ENCODE measurements around the gene SERINC3.

The SERINC3 gene

DNA sequence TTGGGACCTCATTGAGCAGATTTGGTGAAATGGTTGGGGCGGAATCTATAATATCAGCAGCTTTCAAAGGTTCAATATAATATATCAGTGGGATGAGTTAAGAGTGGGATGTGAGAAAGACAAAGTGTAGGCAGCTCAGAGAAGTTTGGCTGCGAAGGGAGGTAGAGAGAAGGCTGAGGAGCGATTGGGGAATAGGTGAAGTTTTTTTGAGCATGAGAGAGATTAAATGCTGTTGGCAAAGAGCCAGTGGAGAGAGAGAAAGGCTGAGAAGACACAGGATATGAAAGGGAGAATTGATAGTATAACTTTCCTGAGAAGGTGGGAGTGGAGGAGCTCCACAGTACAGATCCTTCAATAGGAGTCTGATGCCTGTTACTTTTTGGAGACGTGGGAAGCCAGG, 12.1 kb upstream of the SERINC3 start:
- in situ Hi-C loops (cut with MboI; ENCODE audit: low sequenced_read_pairs) = no loop called here

DNA sequence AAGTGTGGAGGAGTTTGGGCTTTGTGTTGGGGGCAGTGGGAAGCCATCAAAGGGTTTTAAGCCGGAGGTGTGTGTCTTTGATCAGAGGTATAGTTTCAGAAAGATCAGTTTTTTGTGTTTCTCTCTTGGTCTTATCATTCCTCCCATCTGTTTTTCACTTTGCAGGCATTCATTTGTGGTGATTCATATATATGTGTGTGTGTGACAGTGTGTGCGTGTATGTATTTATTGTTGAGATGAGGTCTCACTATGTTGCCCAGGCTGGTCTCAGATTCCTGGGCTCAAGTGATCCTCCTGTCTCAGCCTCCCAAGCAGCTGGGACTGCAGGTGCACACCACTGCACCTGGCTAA, 11.1 kb upstream of the SERINC3 start:
- in situ Hi-C loops (cut with MboI; ENCODE audit: low sequenced_read_pairs) = no loop called here

DNA sequence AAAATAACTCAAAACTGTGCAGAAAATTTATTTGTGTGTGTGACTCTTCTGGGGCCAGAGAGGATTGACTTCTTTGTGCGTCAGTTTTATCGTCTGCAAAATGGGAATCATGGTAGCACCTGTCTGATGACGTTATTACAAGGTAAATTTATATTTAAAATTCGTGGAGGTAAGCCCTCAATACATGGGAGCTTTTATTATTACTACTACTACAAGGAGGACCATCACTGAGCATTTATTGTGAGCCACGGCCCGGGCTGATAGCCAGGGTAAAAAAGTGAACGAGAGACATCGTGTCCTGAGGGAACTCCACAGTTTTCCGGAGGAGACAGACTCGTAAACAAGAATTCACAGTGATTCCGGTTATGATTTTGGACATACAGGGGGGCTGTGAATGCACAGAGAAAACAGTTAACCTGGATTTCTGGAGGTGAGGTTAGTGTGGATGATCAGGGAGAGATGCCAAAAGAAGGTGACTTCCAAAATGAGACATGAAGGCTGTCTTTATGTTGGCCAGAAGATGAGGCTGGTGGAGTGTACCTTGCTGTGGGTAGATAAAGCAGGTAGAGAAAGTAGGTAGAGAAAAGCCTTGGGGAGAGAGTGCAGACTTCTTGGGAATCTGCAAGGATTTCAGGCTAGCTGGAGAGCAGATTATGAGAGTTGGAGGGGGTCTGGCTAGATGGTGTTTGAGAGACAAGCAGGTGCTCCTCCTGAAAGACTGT, 10.6 kb upstream of the SERINC3 start:
- in situ Hi-C loops (cut with MboI; ENCODE audit: low sequenced_read_pairs) = no loop called here

DNA sequence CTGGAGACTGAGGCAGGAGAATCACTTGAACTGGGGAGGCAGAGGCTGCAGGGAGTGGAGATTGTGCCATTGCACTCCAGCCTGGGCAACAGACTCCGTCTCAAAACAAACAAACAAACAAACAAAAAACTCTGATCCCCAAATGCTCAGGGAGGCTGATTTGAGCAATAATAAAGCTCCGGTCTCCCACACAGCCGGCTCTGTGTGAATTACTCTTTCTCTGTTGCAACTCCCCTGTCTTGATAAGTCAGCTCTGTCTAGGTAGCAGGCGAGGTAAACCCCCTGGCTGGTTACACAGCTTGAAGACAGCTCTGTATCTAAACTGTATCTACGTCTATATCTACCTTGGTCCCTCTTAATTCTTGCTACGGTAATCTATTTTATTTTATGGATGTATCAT, 6.4 kb upstream of the SERINC3 start:
- in situ Hi-C loops (cut with MboI; ENCODE audit: low sequenced_read_pairs) = no loop called here

DNA sequence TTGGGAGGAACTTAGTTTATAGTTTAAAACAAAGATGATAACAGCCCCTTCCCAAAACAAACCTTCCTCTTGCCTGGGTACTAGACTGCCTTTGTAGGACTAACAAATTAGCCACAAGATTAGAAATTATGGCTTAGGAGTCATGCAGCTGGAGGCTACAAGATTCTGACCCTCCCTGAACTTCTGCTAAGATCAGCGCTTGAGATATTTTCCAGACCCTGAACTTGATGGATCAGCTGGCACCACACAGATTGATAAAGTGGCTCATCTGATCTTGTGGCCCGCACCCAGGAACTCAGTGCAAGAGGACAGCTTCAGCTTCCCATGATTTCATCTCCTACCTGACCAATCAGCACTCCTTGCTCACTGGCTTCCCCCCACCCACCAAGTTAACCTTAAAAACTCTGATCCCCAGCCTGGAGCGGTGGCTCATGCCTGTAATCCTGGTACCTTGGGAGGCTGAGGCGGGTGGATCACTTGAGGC, 5.9 kb upstream of the SERINC3 start:
- in situ Hi-C loops (cut with MboI; ENCODE audit: low sequenced_read_pairs) = no loop called here

DNA sequence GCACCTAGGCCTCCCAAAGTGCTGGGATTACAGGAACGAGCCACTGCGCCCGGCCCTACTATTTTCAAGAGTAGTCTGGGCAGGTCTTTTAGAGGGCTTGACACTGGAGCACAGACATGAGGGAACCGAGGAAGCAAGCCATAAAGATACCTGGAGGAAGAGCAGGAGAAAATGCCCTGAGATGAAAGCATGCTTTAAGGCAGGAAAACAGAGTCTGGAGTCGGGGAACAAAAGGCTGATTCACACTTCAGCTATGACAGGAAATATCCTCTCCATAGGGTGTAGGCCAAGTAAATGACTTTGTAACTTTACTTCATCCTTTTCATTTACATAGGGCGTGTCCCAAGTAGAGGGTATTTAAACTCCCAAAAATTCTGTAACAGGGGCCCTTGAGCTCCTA, 4.3 kb upstream of the SERINC3 start:
- in situ Hi-C loops (cut with MboI; ENCODE audit: low sequenced_read_pairs) = no loop called here

DNA sequence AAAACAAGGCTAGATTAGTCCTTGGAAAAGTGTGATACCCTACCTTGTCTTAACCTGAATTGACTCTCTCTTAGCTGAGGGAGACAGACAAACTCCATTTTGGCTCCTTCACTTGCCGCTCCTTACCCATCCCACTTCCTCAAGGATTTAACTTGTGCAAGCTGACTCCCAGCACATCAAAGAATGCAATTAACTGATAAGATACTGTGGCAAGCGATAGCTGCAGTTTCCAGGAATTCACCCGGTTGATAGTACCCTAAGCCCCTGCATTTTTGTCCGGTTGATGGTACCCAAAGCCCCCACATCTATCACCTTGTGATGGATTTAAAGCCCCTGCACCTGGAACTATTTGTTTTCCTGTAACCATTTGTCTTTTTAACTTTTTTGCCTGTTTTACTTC, 1.9 kb upstream of the SERINC3 start:
- in situ Hi-C loops (cut with MboI; ENCODE audit: low sequenced_read_pairs) = no loop called here

DNA sequence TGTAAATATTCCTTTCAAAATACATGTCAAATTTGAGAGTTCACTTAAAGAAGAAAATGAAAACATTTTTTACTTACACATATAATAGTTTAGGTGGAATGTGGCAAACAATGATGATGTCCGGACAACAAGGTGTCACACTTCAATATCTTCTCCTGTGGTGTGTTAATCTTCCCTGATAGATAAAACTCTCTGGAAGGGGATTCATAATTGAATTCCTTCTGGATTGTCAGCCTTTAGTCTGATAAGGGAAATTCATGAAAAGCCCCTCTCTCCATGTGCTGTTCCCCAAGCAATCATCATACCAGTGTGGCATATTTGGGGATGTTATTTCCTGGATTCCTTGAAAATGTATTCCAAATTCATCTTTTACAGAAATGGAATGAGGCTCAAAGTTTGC, 971 bp upstream of the SERINC3 start:
- in situ Hi-C loops (cut with MboI; ENCODE audit: low sequenced_read_pairs) = no loop called here

DNA sequence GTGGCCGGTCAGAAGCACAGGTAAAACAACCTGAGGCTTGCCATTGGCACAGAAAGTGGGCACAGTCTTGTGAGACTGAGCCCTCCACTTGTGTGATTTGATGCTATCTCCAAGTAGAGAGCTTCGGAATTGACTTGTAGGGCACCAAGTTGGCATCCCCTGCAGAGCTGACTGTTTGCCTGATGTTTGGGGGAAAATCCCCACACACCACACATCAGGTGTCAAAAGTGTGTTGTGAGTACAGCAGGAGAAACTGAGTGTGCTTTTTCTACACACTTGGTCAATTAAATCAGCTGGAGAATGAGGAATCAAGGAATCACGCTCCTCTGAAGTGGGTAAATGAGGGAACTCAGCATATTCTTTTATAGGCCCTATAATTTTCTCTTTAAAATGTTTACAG, 989 bp downstream of the SERINC3 start:
- in situ Hi-C loops (cut with MboI; ENCODE audit: low sequenced_read_pairs) = no loop called here

DNA sequence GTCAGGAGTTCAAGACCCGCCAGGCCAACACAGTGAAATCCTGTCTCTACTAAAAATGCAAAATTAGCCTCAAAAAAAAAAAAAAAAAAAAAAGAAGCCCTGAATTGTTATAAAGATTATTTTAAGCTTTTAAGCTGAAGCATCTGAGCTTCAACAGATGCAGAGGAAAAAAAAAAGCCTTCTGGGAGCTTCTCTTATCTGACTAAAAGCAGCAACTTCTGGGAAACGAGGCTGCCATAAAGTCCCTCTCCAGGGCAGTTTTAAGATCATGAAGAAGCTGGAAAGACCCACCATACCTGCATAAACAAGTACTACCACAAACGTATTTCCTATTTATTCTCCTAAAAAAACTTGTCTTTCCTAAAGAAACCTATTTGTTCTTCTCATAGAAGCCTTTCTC, 3.6 kb downstream of the SERINC3 start:
- in situ Hi-C loops (cut with MboI; ENCODE audit: low sequenced_read_pairs) = no loop called here

DNA sequence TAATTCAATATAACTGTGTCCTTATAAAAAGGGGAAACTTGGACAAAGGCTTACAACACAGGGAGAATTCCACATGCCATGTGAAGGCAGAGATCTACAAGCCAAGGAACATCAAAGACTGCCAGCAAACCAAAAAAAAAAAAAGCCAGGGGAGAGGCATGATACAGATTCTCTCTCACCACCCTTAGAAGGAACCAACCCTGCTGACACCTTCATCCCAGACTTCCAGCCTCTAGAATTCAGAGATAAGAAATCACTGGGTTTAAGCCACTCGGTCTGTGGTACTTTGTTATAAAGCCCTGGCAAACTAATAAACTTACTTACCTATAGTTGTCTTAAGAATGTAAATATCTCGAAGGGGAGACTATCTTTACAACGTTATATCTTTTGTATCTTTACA, 4.4 kb downstream of the SERINC3 start:
- in situ Hi-C loops (cut with MboI; ENCODE audit: low sequenced_read_pairs) = no loop called here

DNA sequence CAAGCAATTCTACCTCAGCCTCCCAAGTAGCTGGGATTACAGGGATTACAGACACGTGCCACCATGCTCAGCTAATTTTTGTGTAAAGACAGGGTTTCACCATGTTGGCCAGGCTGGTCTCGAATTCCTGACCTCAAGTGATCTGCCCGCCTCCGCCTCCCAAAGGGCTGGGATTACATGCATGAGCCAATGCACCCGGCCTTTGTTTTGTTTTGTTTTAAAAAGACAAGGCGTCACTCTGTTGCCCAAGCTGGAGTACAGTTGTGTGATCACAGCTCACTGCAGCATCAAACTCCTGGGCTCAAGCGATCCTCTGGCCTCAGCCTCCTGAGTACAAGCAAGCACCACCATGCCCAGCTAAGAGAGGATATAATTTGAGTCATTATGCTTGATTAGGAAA, 5.4 kb downstream of the SERINC3 start:
- in situ Hi-C loops (cut with MboI; ENCODE audit: low sequenced_read_pairs) = no loop called here

DNA sequence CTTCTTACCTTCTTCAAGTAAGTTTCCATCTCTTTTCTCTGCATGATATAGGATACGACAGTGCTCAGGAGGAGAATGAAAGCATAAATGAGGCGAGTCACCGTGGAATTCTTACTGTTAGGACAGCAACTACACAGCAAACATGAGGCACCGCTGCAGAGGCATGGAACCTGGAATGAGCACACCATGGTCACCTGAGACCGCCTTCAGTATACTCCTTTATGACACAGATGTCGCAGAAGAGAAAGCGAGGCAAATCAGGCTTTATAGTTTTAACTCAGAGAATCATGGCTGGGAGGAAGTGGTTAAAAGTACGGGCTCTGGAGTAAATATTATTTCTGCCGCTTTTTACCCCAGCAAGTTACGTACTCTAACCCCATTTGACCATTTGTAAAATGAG, 8.0 kb downstream of the SERINC3 start:
- in situ Hi-C loops (cut with MboI; ENCODE audit: low sequenced_read_pairs) = no loop called here

DNA sequence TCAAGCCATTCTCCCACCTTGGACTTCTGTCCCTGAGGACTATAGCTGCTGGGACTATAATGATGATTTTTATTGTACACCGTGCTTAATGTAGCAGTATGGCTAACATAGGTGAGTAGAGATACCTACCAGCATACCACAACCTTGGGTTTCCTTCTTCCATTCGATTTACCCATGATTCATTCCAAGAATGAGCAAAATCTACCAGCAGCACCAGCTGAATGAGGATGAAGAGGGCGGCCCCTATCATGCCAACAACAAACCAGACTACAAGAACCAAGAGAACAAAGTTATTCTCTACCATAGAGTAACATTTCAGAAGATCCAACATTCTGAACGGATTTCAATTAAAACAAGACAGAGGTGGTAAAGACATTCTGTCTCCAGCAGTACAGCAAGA, 12.1 kb downstream of the SERINC3 start:
- in situ Hi-C loops (cut with MboI; ENCODE audit: low sequenced_read_pairs) = no loop called here

DNA sequence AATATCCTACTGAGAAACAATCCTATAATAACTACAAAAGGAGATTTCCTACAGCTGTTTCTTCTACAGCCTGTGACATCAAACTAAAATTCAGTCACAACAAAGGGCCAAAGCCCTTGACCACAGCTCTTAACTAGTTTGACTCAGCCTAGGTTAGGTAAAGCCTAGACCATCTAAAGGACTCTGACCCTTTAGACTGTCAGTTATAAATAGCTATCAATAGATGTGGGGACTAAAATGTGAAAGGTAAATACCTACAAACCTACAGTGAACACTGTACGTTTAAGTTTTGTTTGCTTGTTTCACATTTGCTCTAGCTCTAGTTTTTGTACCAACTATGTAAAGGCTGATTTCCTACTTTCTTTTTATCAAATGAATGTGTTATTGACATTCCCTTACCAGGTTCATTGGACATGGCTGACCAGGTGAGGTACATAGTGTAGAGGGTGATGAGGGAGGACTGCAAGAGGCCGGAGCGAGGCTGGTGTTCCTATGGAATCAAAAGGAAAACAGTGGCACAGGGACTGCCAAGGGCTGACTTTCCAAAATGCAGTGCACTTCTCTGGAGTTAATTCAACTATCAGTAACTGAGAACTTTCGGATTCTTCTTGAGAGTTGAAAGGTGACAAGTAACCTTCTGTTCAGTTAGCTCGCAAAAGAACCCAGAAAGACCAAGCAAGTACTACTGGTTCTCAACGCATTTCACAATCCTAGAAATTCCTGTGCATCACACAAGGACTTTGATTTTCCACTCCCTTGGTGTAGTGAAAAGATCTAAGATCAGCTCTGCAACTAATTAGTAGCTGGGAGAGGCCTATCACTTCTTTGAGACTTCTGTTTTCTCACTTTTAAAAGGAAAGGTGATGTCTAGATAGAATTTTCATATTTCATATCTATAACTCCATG, 17.2 kb downstream of the SERINC3 start:
- in situ Hi-C loops (cut with MboI; ENCODE audit: low sequenced_read_pairs) = no loop called here

DNA sequence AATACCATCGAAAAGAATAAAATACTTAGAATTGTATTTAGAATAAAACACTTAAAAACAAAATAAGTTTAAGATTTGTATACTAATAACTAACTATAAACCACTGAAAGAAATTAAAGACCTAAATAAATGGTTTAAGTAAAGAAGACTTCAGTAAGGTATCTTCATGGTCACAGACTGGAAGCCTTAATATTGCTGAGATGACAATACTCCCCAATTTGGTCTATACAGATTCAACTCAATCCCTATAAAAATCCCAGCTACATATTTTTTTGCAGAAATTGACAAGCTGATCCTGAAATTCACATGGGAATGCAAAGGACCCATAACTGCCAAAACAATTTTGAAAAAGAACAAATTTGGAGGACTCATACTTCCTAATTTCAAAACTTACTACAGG, 18.9 kb downstream of the SERINC3 start:
- in situ Hi-C loops (cut with MboI; ENCODE audit: low sequenced_read_pairs) = no loop called here

DNA sequence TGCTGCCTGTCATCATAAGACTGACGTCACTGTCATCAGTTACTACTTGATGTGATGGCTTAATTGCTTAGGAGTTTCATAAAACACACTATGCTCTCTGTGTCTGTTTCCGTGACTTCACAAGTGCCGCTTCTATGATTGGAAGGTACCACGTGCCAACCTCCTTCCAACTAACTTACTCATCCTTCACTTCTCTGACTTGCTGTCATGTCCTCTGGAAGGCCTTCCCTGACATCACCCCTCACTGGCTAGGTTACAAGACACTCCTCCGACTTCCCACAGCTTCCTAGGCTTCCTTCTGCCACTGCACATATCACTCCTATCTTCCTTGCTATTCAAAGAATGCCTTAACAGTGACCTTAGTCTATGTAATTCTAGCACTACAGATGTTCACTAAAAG, 20.4 kb downstream of the SERINC3 start:
- in situ Hi-C loops (cut with MboI; ENCODE audit: low sequenced_read_pairs) = no loop called here

DNA sequence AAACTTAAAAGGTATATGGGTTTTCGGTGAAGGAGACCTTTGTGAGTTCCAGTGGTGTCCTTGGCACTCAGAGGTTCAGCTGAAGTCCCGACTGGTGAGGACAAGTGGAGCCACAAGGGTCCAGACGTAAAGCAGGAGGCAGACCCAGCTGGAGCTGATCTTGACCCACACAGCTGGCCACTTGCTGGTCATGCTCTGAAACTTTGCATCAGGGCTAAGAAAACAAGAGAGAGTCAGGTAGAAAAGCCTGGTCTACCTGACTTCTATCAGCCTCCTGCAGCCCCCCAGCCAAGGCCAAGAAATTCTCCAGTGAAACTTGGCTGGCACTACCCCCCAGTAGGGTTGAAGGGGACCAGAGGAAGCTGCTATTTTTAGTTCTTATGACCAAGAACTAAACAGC, 21.6 kb downstream of the SERINC3 start:
- in situ Hi-C loops (cut with MboI; ENCODE audit: low sequenced_read_pairs) = no loop called here

DNA sequence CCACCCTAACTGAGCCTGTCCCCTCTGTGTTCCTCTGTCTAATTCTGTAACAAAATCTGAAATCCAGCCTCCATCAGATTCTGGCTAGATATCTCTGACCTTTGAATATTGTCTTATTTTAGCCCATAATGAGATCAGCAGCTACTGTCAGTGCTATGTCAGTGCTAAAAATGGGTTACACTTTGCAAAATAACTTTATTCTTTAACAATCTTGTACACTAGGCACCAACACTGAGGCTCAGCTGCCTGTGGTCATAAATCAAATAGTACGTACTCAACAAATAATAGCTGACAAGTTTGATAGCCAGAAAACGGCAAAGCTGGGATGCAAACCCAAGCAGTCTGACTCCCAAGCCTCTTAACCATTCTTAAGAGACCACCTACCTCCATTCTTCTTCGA, 24.1 kb downstream of the SERINC3 start:
- in situ Hi-C loops (cut with MboI; ENCODE audit: low sequenced_read_pairs) = no loop called here

DNA sequence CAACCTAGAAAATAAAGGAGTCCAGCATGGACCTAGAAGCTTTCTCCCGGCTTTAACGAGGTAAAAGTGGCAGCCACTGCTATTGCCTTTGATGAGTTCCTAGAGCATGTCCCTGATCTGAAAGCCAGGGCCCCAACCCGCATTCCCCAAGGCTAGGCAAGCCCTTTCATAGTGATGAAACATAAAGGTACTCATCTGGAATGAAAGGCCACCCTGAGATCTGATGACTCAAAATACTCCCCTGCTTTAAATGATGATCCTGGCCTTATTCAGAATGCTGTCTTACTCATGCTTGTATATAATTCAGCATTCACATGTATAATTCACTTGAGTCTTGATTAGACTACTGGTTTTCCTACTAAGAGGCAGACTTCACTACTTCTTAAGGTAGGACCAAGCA, 24.9 kb downstream of the SERINC3 start:
- in situ Hi-C loops (cut with MboI; ENCODE audit: low sequenced_read_pairs) = no loop called here

DNA sequence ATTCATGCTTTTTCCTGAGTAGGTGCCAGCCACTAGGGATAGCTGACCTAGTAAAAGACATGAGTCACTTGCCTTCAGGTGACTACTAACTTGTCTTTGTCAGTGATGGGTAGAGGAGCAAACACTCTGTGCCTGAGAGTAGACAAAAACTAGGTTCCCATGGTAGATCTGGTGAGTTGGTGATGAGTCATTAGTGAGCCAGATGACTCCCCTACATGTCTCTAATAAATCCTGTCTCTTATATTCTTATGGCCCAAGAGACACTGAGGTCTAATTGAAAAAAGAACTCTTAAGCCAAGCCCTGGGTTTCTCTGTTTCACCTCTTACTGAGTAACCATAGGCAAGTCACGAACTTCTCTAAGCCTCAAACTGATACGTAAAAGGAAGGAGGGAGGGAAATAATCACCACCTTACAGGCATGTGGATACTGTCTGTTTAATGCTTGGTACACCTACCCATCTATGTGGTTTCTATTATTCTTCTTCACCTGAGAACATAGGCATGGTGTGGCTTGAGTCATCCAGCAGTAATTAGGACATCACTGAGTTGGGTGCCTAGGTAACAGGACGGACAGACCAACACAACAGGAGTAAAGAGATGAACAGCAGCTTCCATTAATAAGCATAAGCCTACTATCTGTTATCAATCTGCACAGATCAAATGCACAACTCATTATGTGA, 25.9 kb downstream of the SERINC3 start:
- in situ Hi-C loops (cut with MboI; ENCODE audit: low sequenced_read_pairs) = no loop called here

DNA sequence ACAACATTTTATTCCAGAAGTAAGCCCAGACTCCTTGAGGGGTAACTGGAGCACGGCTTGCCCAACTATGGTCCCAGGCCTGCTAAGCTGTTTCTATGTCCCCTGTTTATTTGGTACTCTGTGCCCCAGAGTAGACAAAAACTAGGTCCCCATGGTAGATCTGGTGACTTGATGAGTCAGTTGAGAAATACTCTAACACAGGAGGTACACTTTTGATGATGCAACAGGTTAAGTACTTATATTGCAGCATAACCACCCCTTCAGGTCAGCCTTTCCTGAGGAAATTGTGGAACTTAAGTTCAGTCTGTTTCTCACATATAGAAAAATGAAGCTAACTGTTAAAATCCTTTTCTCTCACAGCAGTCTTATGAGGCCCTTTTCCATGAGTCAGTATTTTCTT, 26.6 kb downstream of the SERINC3 start:
- in situ Hi-C loops (cut with MboI; ENCODE audit: low sequenced_read_pairs) = no loop called here
